ENCODE measurements around the gene ACO1. TPM values are rescaled to one million over a fixed set of nuclear protein-coding genes. Genes with fewer than 3 reads are reported as not detected.
"Not testable (repeated sequence)": the region's sequence is repeated elsewhere in the genome, so short reads cannot be mapped to it uniquely, and the experiment has no call there.

Gene ACO1
- 10 to 100 TPM; 35.5 to 41.8 TPM for total RNA-seq
- long read RNA-seq, full-length matches to known transcripts: 101 of 116 reads
- long read RNA-seq, partial matches to known transcripts: 11 of 116 reads
- long read RNA-seq, other reads (novel, unspliced or antisense): 4 of 116 reads

- ATAC-seq: peak; percentile 98
- DNase-seq: peak; percentile 90 to 95
- intact Hi-C loops (cut with DNase I, micrococcal nuclease): loop anchor here in 1 of 2 donors (5.0 kb wide), 1 partner anchor 188 kb away; the partner anchor contains the start of gene NDUFB6
Observed at GRCh38 chr9:32384364-32385151, at the start of gene ACO1. ACO1 (plus strand) TSS chr9:32384643; CDS start chr9:32405507, 20,864 bp downstream.

- intact Hi-C loops (cut with DNase I, micrococcal nuclease): no loop called here
- no peak for DNase-seq
- ATAC-seq: no peak
Observed at GRCh38 chr9:32334916-32335895, 49.2 kb upstream of the ACO1 start.

GRCh38 chr9:32339424-32339823, 45.0 kb upstream of the ACO1 start:
- intact Hi-C loops (cut with DNase I, micrococcal nuclease): no loop called here
- ATAC-seq (no peak), DNase-seq (no peak)

GRCh38 chr9:32340361-32340760, 44.1 kb upstream of the ACO1 start:
- no peak for ATAC-seq
- intact Hi-C loops (cut with DNase I, micrococcal nuclease): no loop called here
- DNase-seq: no peak

- DNase-seq: no peak
- intact Hi-C loops (cut with DNase I, micrococcal nuclease): no loop called here
- ATAC-seq: peak; percentile 29
Observed at GRCh38 chr9:32344551-32345182, 39.8 kb upstream of the ACO1 start.

GRCh38 chr9:32345243-32345642, 39.2 kb upstream of the ACO1 start:
- intact Hi-C loops (cut with DNase I, micrococcal nuclease): no loop called here
- DNase-seq: no peak
- ATAC-seq: no peak

- DNase-seq (no peak), ATAC-seq (no peak)
- intact Hi-C loops (cut with DNase I, micrococcal nuclease): no loop called here
Observed at GRCh38 chr9:32347571-32347970, 36.9 kb upstream of the ACO1 start.

GRCh38 chr9:32348106-32348695, 36.2 kb upstream of the ACO1 start:
- DNase-seq (no peak), ATAC-seq (no peak)
- intact Hi-C loops (cut with DNase I, micrococcal nuclease): no loop called here

GRCh38 chr9:32349013-32349412, 35.4 kb upstream of the ACO1 start:
- DNase-seq (no peak), ATAC-seq (no peak)
- intact Hi-C loops (cut with DNase I, micrococcal nuclease): no loop called here

- no peak for DNase-seq
- intact Hi-C loops (cut with DNase I, micrococcal nuclease): no loop called here
Observed at GRCh38 chr9:32350682-32351081, 33.8 kb upstream of the ACO1 start.

GRCh38 chr9:32351845-32352244, 32.6 kb upstream of the ACO1 start:
- no peak for DNase-seq
- ATAC-seq: no peak
- intact Hi-C loops (cut with DNase I, micrococcal nuclease): no loop called here

More at GRCh38 chr9:32350682-32351081, 33.8 kb upstream of the ACO1 start:
- no peak for ATAC-seq

- DNase-seq; intact Hi-C loops (cut with DNase I, micrococcal nuclease); ATAC-seq: not testable (repeated sequence)
Observed at GRCh38 chr9:32353476-32353875, 31.0 kb upstream of the ACO1 start.

- ATAC-seq: no peak
Observed at GRCh38 chr9:32359452-32359851, 25.0 kb upstream of the ACO1 start.

GRCh38 chr9:32360983-32361673, 23.3 kb upstream of the ACO1 start:
- intact Hi-C loops (cut with DNase I, micrococcal nuclease): no loop called here
- ATAC-seq (no peak), DNase-seq (no peak)

More at GRCh38 chr9:32359452-32359851, 25.0 kb upstream of the ACO1 start:
- DNase-seq: no peak
- intact Hi-C loops (cut with DNase I, micrococcal nuclease): no loop called here

GRCh38 chr9:32371279-32371678, 13.2 kb upstream of the ACO1 start:
- intact Hi-C loops (cut with DNase I, micrococcal nuclease): loop anchor here (10.0 kb wide), 2 partner anchors 204 to 594 kb away; partner anchors contain the start of gene NDUFB6 (in 1 of the 2)
- no peak for DNase-seq
- ATAC-seq: no peak

- DNase-seq: no peak
- intact Hi-C loops (cut with DNase I, micrococcal nuclease): loop anchor here (10.0 kb wide), 2 partner anchors 203 to 593 kb away; partner anchors contain the start of gene NDUFB6 (in 1 of the 2)
Observed at GRCh38 chr9:32371679-32372078, 12.8 kb upstream of the ACO1 start.

GRCh38 chr9:32376285-32376684, 8.2 kb upstream of the ACO1 start:
- intact Hi-C loops (cut with DNase I, micrococcal nuclease): loop anchor here (2.0 to 10.0 kb wide), 3 partner anchors 199 to 589 kb away; partner anchors contain the start of gene NDUFB6 (in 1 of the 2)

More at GRCh38 chr9:32371679-32372078, 12.8 kb upstream of the ACO1 start:
- no peak for ATAC-seq

More at GRCh38 chr9:32376285-32376684, 8.2 kb upstream of the ACO1 start:
- DNase-seq (no peak), ATAC-seq (no peak)

Measured in left colon (tissue), 2 donors.